ENCODE measurements around the gene FGF18. TPM values are rescaled to one million over a fixed set of nuclear protein-coding genes. Genes with fewer than 3 reads are reported as not detected.
A peak's percentile ranks its signal among the peaks of the same experiment; 100 is the strongest.

Gene FGF18
- total and polyA plus RNA-seq, 2 donors, result 1.0 to 1.4 TPM

- DNase-seq (ENCODE audit: extremely low spot score), result no peak
- 87% methylated on average over 11 of the region's 11 CpGs for WGBS
- no peak overlapping the region for H3K4me3 ChIP-seq (ENCODE audit: low read depth, low read length)
- H3K4me1 ChIP-seq (ENCODE audit: insufficient read depth), result no peaks in the 10 kb centered on the region
- H3K27ac ChIP-seq (ENCODE audit: low read depth), result no peak overlapping the region
- H3K36me3 ChIP-seq (ENCODE audit: insufficient read depth), result no peaks in the 10 kb centered on the region
These were observed 43.7 kb downstream of the FGF18 start for GRCh38 chr5:171462928-171463861.

- no peak overlapping the region for H3K27ac ChIP-seq (ENCODE audit: low read depth)
- no peaks in the 10 kb centered on the region for H3K36me3 ChIP-seq (ENCODE audit: insufficient read depth)
- WGBS, result 79% methylated on average over 4 of the region's 4 CpGs
- no peaks in the 10 kb centered on the region for H3K4me1 ChIP-seq (ENCODE audit: insufficient read depth)
- no peak for DNase-seq (ENCODE audit: extremely low spot score)
- H3K4me3 ChIP-seq (ENCODE audit: low read depth, low read length), result no peak overlapping the region
These were observed 44.4 kb downstream of the FGF18 start for GRCh38 chr5:171463862-171464229.

GRCh38 chr5:171464829-171465228 is 45.4 kb downstream of the FGF18 start:
- no peak for DNase-seq (ENCODE audit: extremely low spot score)
- H3K36me3 ChIP-seq (ENCODE audit: insufficient read depth), result no peaks in the 10 kb centered on the region
- no peaks in the 10 kb centered on the region for H3K4me1 ChIP-seq (ENCODE audit: insufficient read depth)
- WGBS, result 89% methylated on average over 12 of the region's 12 CpGs
- no peak overlapping the region for H3K27ac ChIP-seq (ENCODE audit: low read depth)
- no peak overlapping the region for H3K4me3 ChIP-seq (ENCODE audit: low read depth, low read length)

- H3K36me3 ChIP-seq (ENCODE audit: insufficient read depth), result no peaks in the 10 kb centered on the region
- no peak for DNase-seq (ENCODE audit: extremely low spot score)
- no peak overlapping the region for H3K27ac ChIP-seq (ENCODE audit: low read depth)
- no peaks in the 10 kb centered on the region for H3K4me1 ChIP-seq (ENCODE audit: insufficient read depth)
- H3K4me3 ChIP-seq (ENCODE audit: low read depth, low read length), result no peak overlapping the region
- 93% methylated on average over 12 of the region's 12 CpGs for WGBS
These were observed 47.7 kb downstream of the FGF18 start for GRCh38 chr5:171467107-171467506.

- no peak for DNase-seq (ENCODE audit: extremely low spot score)
- Histone ChIP-seq H3K4me1 (ENCODE audit: insufficient read depth) (no peaks in the 10 kb centered on the region), H3K4me3 (ENCODE audit: low read depth, low read length) (no peak overlapping the region), H3K27ac (ENCODE audit: low read depth) (no peak overlapping the region), H3K36me3 (ENCODE audit: insufficient read depth) (no peaks in the 10 kb centered on the region)
- 47% methylated on average over 4 of the region's 4 CpGs for WGBS
These were observed 49.9 kb downstream of the FGF18 start for GRCh38 chr5:171469326-171469725.

GRCh38 chr5:171470420-171470819 is 51.0 kb downstream of the FGF18 start:
- H3K4me3 ChIP-seq (ENCODE audit: low read depth, low read length), result no peak overlapping the region
- no peaks in the 10 kb centered on the region for H3K36me3 ChIP-seq (ENCODE audit: insufficient read depth)
- H3K4me1 ChIP-seq (ENCODE audit: insufficient read depth), result no peaks in the 10 kb centered on the region
- no peak overlapping the region for H3K27ac ChIP-seq (ENCODE audit: low read depth)
- 95% methylated on average over 15 of the region's 15 CpGs for WGBS
- no peak for DNase-seq (ENCODE audit: extremely low spot score)

GRCh38 chr5:171474230-171474813 is 54.9 kb downstream of the FGF18 start:
- WGBS, result 79% methylated on average over 16 of the region's 16 CpGs
- H3K4me1 ChIP-seq (ENCODE audit: insufficient read depth), result no peaks in the 10 kb centered on the region
- no peak for DNase-seq (ENCODE audit: extremely low spot score)

GRCh38 chr5:171475596-171475995 is 56.1 kb downstream of the FGF18 start:
- H3K36me3 ChIP-seq (ENCODE audit: insufficient read depth), result no peaks in the 10 kb centered on the region
- H3K4me1 ChIP-seq (ENCODE audit: insufficient read depth), result no peaks in the 10 kb centered on the region
- DNase-seq (ENCODE audit: extremely low spot score), result no peak
- H3K27ac ChIP-seq (ENCODE audit: low read depth), result no peak overlapping the region
- no peak overlapping the region for H3K4me3 ChIP-seq (ENCODE audit: low read depth, low read length)

More at GRCh38 chr5:171474230-171474813, 54.9 kb downstream of the FGF18 start:
- H3K27ac ChIP-seq (ENCODE audit: low read depth), result no peak overlapping the region
- H3K4me3 ChIP-seq (ENCODE audit: low read depth, low read length), result no peak overlapping the region
- H3K36me3 ChIP-seq (ENCODE audit: insufficient read depth), result no peaks in the 10 kb centered on the region

- no peak overlapping the region for H3K27ac ChIP-seq (ENCODE audit: low read depth)
- no peaks in the 10 kb centered on the region for H3K36me3 ChIP-seq (ENCODE audit: insufficient read depth)
- 97% methylated on average over 1 of the region's 1 CpG for WGBS
- H3K4me3 ChIP-seq (ENCODE audit: low read depth, low read length), result no peak overlapping the region
- no peak for DNase-seq (ENCODE audit: extremely low spot score)
- H3K4me1 ChIP-seq (ENCODE audit: insufficient read depth), result no peaks in the 10 kb centered on the region
These were observed 57.3 kb downstream of the FGF18 start for GRCh38 chr5:171476701-171477100.

GRCh38 chr5:171477101-171477500 is 57.7 kb downstream of the FGF18 start:
- no peaks in the 10 kb centered on the region for H3K36me3 ChIP-seq (ENCODE audit: insufficient read depth)
- DNase-seq (ENCODE audit: extremely low spot score), result no peak
- H3K4me3 ChIP-seq (ENCODE audit: low read depth, low read length), result no peak overlapping the region
- no peak overlapping the region for H3K27ac ChIP-seq (ENCODE audit: low read depth)
- H3K4me1 ChIP-seq (ENCODE audit: insufficient read depth), result no peaks in the 10 kb centered on the region
- WGBS, result 67% methylated on average over 2 of the region's 2 CpGs

- Histone ChIP-seq H3K4me1 (ENCODE audit: insufficient read depth) (no peaks in the 10 kb centered on the region), H3K36me3 (ENCODE audit: insufficient read depth) (no peaks in the 10 kb centered on the region), H3K4me3 (ENCODE audit: low read depth, low read length) (no peak overlapping the region), H3K27ac (ENCODE audit: low read depth) (no peak overlapping the region)
- WGBS, result 88% methylated on average over 3 of the region's 3 CpGs
- no peak for DNase-seq (ENCODE audit: extremely low spot score)
These were observed 58.2 kb downstream of the FGF18 start for GRCh38 chr5:171477666-171478065.

- no peak for DNase-seq (ENCODE audit: extremely low spot score)
- Histone ChIP-seq H3K36me3 (ENCODE audit: insufficient read depth) (no peaks in the 10 kb centered on the region), H3K4me3 (ENCODE audit: low read depth, low read length) (no peak overlapping the region), H3K4me1 (ENCODE audit: insufficient read depth) (no peaks in the 10 kb centered on the region), H3K27ac (ENCODE audit: low read depth) (no peak overlapping the region)
- WGBS, result 77% methylated on average over 4 of the region's 4 CpGs
These were observed 59.7 kb downstream of the FGF18 start for GRCh38 chr5:171478946-171479775.

GRCh38 chr5:171479776-171480125 is 60.3 kb downstream of the FGF18 start:
- WGBS, result 76% methylated on average over 1 of the region's 1 CpG

GRCh38 chr5:171480239-171480638 is 60.8 kb downstream of the FGF18 start:
- H3K27ac ChIP-seq (ENCODE audit: low read depth), result no peak overlapping the region
- no peak overlapping the region for H3K4me3 ChIP-seq (ENCODE audit: low read depth, low read length)
- WGBS, result 59% methylated on average over 6 of the region's 6 CpGs
- peak; percentile 32 for DNase-seq (ENCODE audit: extremely low spot score)
- no peaks in the 10 kb centered on the region for H3K4me1 ChIP-seq (ENCODE audit: insufficient read depth)
- no peaks in the 10 kb centered on the region for H3K36me3 ChIP-seq (ENCODE audit: insufficient read depth)

More at GRCh38 chr5:171479776-171480125, 60.3 kb downstream of the FGF18 start:
- Histone ChIP-seq H3K4me3 (ENCODE audit: low read depth, low read length) (no peak overlapping the region), H3K4me1 (ENCODE audit: insufficient read depth) (no peaks in the 10 kb centered on the region), H3K36me3 (ENCODE audit: insufficient read depth) (no peaks in the 10 kb centered on the region), H3K27ac (ENCODE audit: low read depth) (no peak overlapping the region)
- no peak for DNase-seq (ENCODE audit: extremely low spot score)

All from urinary bladder (tissue), 4 donors.